Stimulated activated CD8-positive, alpha-beta memory T cell treated with anti-CD3 and anti-CD28 coated beads, Interleukin-7, amount 100 ng/mL, for 24 hours (primary cell): ENCODE measurements around the gene ADAM10.
"Not testable (repeated sequence)": the region's sequence is repeated elsewhere in the genome, so short reads cannot be mapped to it uniquely, and the experiment has no call there.

Source experiments
- DNase-seq: peaks from one replicate; pipeline ENCODE4 v3.0.0-alpha.2; 2020; ENCODE audit warnings: low read depth

ADAM10 gene

GRCh38 chr15:58606577-58607080, 142.9 kb downstream of the ADAM10 start:
- no peak for DNase-seq

GRCh38 chr15:58605931-58606530, 143.5 kb downstream of the ADAM10 start:
- DNase-seq = no peak

GRCh38 chr15:58604455-58604923, 145.0 kb downstream of the ADAM10 start:
- DNase-seq = no peak

DNA sequence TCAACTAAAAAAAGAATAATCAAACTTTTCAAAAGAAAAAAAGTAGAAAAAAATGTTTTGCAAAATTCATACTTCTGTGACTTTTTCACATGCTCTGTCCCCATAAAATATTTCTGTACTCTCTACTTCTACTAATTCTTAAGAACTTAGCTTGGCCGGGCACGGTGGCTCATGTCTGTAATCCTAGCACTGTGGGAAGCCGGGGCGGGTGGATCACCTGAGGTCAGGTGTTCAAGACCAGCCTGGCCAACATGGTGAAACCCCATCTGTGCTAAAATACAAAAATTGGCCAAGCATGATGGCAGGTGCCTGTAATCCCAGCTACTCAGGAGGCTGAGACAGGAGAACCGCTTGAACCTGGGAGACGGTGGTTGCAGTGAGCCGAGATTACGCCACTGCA, 145.6 kb downstream of the ADAM10 start:
- not testable (repeated sequence) for DNase-seq

DNA sequence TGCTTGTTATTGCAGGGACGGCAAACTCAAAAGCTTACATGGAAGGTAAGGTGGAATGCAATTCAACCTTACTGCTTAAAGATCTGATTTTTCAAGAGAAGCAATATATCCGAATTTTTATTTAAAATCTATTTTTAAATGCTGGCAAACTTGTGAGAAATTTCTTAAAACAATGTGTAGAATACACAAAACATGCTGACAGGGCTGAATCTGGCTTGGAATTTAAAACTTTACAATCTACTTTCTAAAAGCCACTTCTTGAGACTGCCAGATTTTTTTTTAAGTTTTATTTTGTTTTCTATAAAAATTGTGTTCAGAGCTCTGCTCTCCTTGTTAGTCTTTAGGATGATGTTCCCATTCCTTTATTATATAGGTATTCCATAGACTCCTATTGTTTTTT, 146.7 kb downstream of the ADAM10 start:
- DNase-seq = no peak

GRCh38 chr15:58598829-58599210, 150.7 kb downstream of the ADAM10 start:
- no peak for DNase-seq

DNA sequence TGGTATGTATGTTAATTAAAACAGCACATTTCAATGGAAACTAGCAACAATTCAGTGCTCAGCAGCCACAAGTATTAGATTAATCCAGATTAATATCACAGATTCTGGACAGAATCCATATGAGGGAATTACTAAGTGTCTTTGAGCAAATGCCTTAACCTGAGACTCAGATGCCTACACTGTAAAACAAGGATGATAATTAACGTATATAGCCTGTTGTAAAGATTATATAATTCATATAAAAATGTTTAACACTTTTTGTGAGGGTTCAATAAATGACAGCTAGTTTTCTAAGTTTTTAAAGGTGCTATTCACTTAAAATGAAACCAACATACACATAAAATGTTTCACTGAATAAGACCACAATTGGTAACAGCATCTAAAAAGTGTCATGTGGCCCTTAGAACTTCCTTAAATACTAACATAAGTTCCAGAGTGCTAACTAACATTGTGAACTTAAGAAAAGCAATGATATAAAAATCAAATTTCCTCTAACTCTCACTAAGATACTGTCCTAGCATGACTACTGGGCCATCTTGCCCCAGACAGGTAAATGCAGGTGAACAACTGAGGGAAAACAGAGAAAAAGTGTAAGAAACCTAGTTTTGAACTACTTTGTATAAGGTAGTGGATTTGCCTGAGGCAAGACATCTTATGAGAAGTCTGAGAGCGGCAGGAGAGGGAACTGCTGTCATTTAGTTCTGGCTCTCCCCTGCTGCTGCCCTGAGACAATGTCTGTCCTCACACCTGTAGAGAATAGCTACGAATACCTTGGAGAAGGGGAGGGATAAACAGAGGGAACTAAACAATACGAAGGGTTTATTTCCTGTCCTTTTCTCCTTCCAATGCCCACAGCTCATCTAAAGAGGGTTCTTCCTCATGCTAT, 151.3 kb downstream of the ADAM10 start:
- DNase-seq = no peak

DNA sequence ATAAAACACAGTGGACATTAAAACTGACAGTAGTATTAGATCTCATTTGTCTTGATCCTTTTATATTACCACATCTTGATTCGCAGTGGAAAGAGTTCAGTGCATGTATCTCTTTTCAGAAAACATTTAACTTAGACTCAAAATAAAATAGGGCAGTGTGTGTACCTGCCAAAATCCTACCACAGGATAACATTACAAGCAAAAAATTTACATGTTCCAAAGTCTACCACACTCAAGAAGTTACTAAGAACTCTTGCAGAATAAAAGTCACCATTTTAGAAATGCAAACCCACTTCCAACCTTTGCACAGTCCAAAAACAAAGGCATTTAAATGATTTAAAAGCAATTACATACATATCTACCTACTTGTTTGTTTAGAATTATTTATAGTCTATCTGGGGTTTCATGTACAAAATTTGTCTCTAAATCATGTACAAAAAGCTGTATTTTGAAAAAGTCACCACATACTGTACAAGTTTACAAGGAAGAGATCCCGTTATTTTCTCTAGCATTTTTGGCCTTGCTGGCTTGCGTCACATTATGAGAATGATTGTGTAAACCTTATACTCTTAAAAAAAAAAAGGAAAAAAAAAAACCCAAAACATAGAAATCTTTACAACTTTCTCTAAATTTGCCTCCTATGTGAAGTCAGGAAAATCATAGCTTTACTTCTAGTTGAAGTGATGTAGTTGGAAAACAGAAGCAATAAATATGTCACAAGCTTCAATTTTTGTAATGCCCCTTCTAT, 153.8 kb downstream of the ADAM10 start:
- no peak for DNase-seq

DNA sequence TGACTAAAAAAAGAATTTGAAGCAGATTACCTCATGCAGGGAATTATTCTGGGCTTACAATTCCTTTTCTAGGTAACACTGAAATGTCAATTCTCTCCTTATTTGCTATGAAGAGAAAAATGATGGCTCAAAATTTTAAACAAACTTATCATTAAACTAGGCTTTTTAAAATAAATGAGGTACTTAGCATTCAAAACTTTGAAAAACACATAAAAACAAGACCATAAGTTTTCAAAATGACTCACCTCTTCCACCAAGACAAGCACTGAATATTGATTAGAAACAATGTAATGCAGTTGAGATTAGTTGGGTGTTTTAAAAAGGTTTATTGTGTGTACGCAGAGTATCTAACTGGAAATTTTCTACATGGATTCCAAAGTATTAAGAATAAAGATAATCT, 154.6 kb downstream of the ADAM10 start:
- DNase-seq = no peak

GRCh38 chr15:58593870-58594269, 155.6 kb downstream of the ADAM10 start:
- no peak for DNase-seq

GRCh38 chr15:58590926-58591325, 158.6 kb downstream of the ADAM10 start:
- DNase-seq = no peak

GRCh38 chr15:58590236-58590635, 159.3 kb downstream of the ADAM10 start:
- no peak for DNase-seq

DNA sequence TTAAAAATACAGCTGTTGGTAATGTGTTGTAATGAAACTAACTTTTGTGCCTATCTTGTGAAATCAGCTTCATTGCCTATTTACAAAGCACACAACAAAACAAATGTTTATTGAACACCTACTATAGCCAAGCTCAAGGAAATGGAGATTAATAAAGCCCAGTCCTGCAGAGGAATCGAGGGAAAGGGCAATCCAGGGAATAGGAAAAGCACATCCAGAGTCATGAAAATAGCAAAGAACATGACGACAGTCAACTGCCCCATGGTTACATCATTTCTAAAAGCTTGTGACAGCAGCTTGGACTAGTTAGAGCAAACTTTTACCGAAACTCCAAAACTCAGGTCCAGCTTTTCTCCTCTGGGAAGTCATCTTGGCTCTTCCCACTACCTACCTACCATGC, 160.5 kb downstream of the ADAM10 start:
- DNase-seq = no peak

GRCh38 chr15:58588096-58588495, 161.4 kb downstream of the ADAM10 start:
- DNase-seq = no peak

DNA sequence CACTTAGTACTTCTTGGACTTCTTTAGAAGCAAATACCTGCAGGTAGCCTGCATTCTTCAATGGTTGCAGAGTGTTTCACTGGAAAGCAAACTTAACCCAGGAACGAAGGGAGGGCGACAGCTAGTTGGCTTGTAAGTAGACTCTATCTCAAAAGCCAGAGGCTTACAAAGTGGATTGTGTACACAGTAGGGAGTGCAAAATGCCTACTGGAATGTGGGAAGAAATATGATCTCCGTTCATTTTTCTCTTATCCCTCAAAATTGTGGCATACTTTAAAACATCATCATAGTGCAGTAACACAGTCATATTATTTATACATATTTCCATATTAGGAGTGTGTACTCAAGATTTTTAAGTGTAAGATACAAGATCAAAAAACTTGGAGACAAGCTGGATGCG, 162.0 kb downstream of the ADAM10 start:
- DNase-seq = no peak

DNA sequence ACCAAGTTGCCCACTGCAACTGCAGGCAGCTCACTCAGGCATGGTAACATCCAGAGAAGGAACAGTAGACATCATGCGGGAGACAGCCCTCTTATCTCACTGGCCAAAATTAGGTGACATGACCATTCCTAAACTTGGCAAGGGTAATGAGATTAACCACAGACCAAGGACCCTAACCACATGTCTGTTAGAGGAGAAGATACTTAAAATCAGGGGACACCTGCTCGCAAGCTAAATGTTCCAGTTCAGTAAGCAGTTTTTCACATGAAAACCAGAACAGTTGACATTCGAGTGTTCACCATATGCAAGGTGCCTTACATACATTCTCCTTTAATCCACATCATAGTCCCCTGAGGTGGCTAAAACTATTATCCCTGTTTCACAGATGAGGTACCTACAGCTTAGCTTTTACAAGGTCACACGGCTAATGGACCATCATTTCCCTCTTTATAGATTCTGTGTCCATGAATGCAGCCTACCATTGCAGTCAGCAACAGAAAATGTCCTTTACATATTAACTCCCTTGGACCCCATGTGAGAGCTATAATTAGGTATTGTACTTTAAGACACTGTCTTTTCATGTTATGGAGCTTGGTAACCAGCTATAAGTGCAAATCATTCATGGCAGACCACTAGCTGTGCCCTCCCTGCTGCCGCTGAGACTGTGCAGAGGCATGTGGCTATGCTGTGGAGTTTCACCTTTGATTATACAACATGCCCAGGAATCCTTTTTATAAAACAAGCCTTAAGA, 163.6 kb downstream of the ADAM10 start:
- no peak for DNase-seq

DNA sequence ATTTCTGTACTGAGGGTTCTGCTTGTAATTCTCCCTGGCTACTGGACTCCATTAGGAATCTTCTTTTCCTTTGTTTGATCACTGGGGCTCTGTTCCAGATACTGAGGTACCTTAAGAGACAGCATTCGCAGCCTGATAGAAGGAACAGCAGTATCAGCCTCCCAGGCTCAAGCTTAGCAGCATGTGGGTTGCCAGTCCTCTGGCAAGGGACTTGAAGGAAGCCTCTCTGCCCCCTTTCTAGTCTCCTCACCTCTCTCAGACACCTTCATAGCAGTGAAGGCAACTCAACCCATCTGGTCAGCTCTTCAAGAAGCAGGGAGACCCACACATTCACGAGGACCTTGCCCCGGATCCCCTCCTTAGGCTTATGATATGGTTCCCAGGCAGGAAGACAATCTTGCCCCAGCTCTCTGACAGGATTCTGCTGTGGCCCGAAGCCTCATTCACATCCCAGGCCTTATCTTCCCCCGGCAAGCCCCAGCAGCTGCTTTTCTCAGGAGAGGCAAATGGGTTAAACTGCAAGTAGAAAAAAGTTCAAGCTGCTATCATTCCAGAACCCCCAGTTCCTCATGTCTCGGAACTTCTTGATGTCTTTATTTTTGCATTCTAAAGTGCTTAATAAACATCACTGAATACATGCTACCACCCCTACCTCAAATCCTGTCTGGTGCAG, 164.6 kb downstream of the ADAM10 start:
- DNase-seq = no peak

DNA sequence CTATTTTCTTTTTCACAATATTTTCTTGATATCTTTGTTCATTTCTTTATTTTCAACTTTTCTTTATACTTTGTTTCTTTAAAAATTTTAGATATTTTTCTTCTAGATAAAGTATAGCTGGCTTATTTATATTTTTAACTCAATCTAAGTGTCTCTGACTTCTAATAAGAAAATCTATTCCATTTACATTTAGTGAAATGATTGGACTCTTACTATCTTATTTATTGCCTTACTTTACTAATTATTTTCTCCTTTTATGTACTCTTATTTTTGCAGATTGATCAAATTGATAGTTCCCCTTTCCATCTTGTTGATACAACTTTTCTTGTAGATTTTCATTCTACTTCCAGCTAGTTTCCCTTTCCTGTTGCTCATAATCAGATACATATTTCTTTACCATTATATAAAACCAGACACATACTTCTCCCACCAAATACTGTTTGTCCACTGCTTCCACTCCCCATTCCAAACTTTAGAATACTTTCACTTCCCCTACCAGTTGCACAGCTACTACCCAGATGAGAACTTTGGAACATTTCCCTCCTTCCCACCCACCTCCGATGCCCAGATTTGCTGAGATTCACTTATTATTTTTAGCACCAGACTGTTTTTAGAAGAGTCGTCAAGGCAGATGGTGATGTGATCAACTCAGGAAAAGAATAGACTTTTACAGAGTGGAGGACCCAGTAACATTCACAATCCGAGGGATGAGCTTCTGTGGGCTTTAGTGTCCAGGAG, 166.2 kb downstream of the ADAM10 start:
- DNase-seq = no peak

- no peak for DNase-seq
Measured at GRCh38 chr15:58582160-58582559, 167.3 kb downstream of the ADAM10 start.

DNA sequence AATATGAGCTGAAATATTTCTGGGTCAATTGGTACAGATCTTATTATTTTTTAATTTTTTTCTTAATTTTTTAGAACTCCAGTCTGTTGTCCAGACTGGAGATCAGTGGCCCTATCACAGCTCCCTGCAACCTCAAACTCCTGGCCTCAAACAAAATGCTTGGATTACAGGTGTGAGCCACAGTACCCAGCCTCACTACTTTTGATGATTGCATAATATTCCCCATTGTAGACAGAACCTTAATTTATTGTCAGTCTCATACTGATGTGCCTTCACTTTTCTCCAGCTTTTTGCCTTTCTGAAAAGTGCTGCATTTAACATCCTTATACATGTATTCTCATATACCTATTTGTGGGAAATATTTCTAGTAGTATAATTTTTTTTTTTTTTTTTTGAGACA, 172.8 kb downstream of the ADAM10 start:
- no peak for DNase-seq
